KMS-11 (cell line): ENCODE results near the gene MMP15.

Experiments used
- H2AFZ ChIP-seq: fragments of 200-600 bp; sonication (generic); 2 replicates; pipeline ENCODE4 v1.6.1; 2016; ENCODE audit warnings: antibody characterized with exemption, mixed run types, low read depth
- H3K27ac ChIP-seq: fragments of 200-600 bp; sonication (generic); 2 replicates; pipeline ENCODE4 v1.6.1; 2016; ENCODE audit warnings: mild to moderate bottlenecking, mixed run types
- H3K27me3 ChIP-seq: fragments of 200-600 bp; sonication (generic); 2 replicates; pipeline ENCODE4 v1.6.1; 2017; ENCODE audit warnings: mild to moderate bottlenecking, low read depth, mixed run types, moderate library complexity; ENCODE audit not compliant: insufficient read depth
- H3K36me3 ChIP-seq: fragments of 200-600 bp; sonication (generic); 2 replicates; pipeline ENCODE4 v1.6.1; 2017; ENCODE audit warnings: mild to moderate bottlenecking, mixed run types; ENCODE audit not compliant: insufficient read depth
- H3K4me1 ChIP-seq: fragments of 200-600 bp; sonication (generic); 2 replicates; pipeline ENCODE4 v1.6.1; 2016; ENCODE audit warnings: mild to moderate bottlenecking, low read depth, mixed run types; ENCODE audit not compliant: poor library complexity, severe bottlenecking
- H3K4me2 ChIP-seq: fragments of 200-600 bp; sonication (generic); 2 replicates; pipeline ENCODE4 v1.7.0; 2016; ENCODE audit warnings: mild to moderate bottlenecking, mixed run types
- H3K4me3 ChIP-seq: fragments of 200-600 bp; sonication (generic); IDR thresholded peaks from 2 replicates; pipeline ENCODE4 v1.6.1; 2017; ENCODE audit warnings: low read depth, low read length, mixed read lengths; ENCODE audit not compliant: insufficient read depth
- H3K79me2 ChIP-seq: fragments of 200-600 bp; sonication (generic); 2 replicates; pipeline ENCODE4 v1.6.1; 2016; ENCODE audit warnings: low read depth, mixed run types; ENCODE audit not compliant: insufficient read depth
- H3K9ac ChIP-seq: fragments of 200-600 bp; sonication (generic); 2 replicates; pipeline ENCODE4 v1.6.1; 2016; ENCODE audit warnings: mild to moderate bottlenecking, mixed run types
- H4K20me1 ChIP-seq: fragments of 200-600 bp; sonication (generic); 2 replicates; pipeline ENCODE4 v1.6.1; 2016; ENCODE audit warnings: mild to moderate bottlenecking, mixed run types; ENCODE audit not compliant: insufficient read depth
- CTCF ChIP-seq: fragments of 200-600 bp; sonication (generic); conservative IDR thresholded peaks from 2 replicates; pipeline ENCODE4 v1.6.1; 2017; ENCODE audit warnings: low read depth, mild to moderate bottlenecking, antibody characterized with exemption, low read length, moderate library complexity, mixed read lengths

The MMP15 gene

GRCh38 chr16:57991551-57992059 is 33.9 kb upstream of the MMP15 start:
- no peak overlapping the region for H3K4me2 ChIP-seq
- H3K9ac ChIP-seq, result no peak overlapping the region
- no peak overlapping the region for H3K27ac ChIP-seq
- TF ChIP-seq CTCF, result no peak
- no peaks in the 10 kb centered on the region for H3K79me2 ChIP-seq
- H2AFZ ChIP-seq, result no peak overlapping the region
- H4K20me1 ChIP-seq, result no peaks in the 10 kb centered on the region
- H3K36me3 ChIP-seq, result no peaks in the 10 kb centered on the region
- H3K4me1 ChIP-seq, result peaks cover 8% of the 10 kb centered on the region
- H3K4me3 ChIP-seq, result no peak overlapping the region
- H3K27me3 ChIP-seq, result no peaks in the 10 kb centered on the region

- TF ChIP-seq CTCF, result no peak
- no peak overlapping the region for H3K9ac ChIP-seq
- no peak overlapping the region for H3K4me2 ChIP-seq
- no peak overlapping the region for H3K27ac ChIP-seq
- no peaks in the 10 kb centered on the region for H3K79me2 ChIP-seq
- no peaks in the 10 kb centered on the region for H4K20me1 ChIP-seq
- H3K4me1 ChIP-seq, result peaks cover 8% of the 10 kb centered on the region
- H3K36me3 ChIP-seq, result no peaks in the 10 kb centered on the region
- H3K27me3 ChIP-seq, result no peaks in the 10 kb centered on the region
- no peak overlapping the region for H2AFZ ChIP-seq
- H3K4me3 ChIP-seq, result no peak overlapping the region
Observed at GRCh38 chr16:57992084-57992483, 33.5 kb upstream of the MMP15 start.

- no peak overlapping the region for H3K4me2 ChIP-seq
- no peak overlapping the region for H3K4me3 ChIP-seq
- no peaks in the 10 kb centered on the region for H3K36me3 ChIP-seq
- H3K9ac ChIP-seq, result no peak overlapping the region
- no peak overlapping the region for H3K27ac ChIP-seq
- no peak overlapping the region for H2AFZ ChIP-seq
- no peaks in the 10 kb centered on the region for H3K79me2 ChIP-seq
- H3K27me3 ChIP-seq, result no peaks in the 10 kb centered on the region
- peaks cover 8% of the 10 kb centered on the region for H3K4me1 ChIP-seq
- no peaks in the 10 kb centered on the region for H4K20me1 ChIP-seq
- no peak for TF ChIP-seq CTCF
Observed at GRCh38 chr16:57993438-57993837, 32.1 kb upstream of the MMP15 start.

GRCh38 chr16:57993897-57994296 is 31.7 kb upstream of the MMP15 start:
- TF ChIP-seq CTCF, result no peak
- Histone ChIP-seq H2AFZ (no peak overlapping the region), H3K9ac (no peak overlapping the region), H3K79me2 (no peaks in the 10 kb centered on the region), H3K4me3 (no peak overlapping the region), H3K4me1 (peaks cover 12% of the 10 kb centered on the region), H3K4me2 (no peak overlapping the region), H3K36me3 (no peaks in the 10 kb centered on the region), H3K27me3 (no peaks in the 10 kb centered on the region), H4K20me1 (no peaks in the 10 kb centered on the region), H3K27ac (no peak overlapping the region)

GRCh38 chr16:57994361-57994760 is 31.2 kb upstream of the MMP15 start:
- Histone ChIP-seq H3K4me3 (no peak overlapping the region), H4K20me1 (no peaks in the 10 kb centered on the region), H3K9ac (no peak overlapping the region), H3K36me3 (no peaks in the 10 kb centered on the region), H2AFZ (no peak overlapping the region), H3K4me2 (no peak overlapping the region), H3K79me2 (no peaks in the 10 kb centered on the region), H3K27ac (no peak overlapping the region), H3K27me3 (no peaks in the 10 kb centered on the region), H3K4me1 (peaks cover 16% of the 10 kb centered on the region)
- no peak for TF ChIP-seq CTCF
